ENCODE results near the gene PIGK.
"Not testable (repeated sequence)": the region's sequence is repeated elsewhere in the genome, so short reads cannot be mapped to it uniquely, and the experiment has no call there.

The PIGK gene

DNA sequence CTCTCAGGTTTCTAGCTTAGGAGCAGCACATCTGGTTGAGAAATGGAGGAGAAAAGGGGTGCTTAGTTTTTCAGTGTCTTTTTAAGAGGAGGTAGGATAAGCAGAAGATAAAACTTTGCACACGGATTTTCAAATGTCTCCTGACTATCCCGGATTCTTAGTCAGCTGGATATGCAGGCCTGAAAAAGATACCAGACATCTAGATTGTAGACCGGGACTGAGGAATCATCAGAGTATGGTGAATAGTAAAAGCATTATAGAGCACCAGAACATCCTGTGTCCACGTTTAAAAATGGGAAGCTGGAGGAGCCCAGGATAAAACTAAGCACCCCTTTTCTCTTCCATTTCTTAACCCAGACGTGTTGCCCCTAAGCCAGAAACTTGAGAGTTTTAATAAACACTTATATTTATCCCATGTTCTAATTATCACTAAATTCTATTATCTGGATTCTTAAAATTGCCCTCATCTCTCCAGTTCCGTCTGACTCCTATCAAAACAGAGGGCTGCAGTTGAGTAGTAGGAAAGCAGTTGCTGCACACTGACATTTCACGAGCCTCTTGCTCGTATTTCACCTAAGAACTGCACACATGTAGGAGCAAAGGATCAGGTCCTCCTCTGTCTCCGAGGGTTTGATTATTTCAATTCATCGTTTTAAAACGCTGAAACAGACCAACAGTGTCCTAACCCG lies 609 bp downstream of the PIGK start:
- Histone ChIP-seq H3F3A (ENCODE audit: insufficient read depth, low read length) (no peaks in the 10 kb centered on the region), H3K27ac (ENCODE audit: low read length) (peak overlapping the region; percentile 38; the same call in 1 of the 2 replicates), H3K9ac (ENCODE audit: low read length) (peak overlapping the region; percentile 73), H3K4me1 (ENCODE audit: low read length) (peaks cover 8% of the 10 kb centered on the region; the same call in 1 of the 2 replicates), H3K79me2 (ENCODE audit: low read length) (peaks cover 10% of the 10 kb centered on the region; the same call in 1 of the 2 replicates), H3K36me3 (replicated peaks; ENCODE audit: insufficient read depth, low read length) (no peaks in the 10 kb centered on the region), H3K9me3 (replicated peaks; ENCODE audit: insufficient read depth, low read length) (no peaks in the 10 kb centered on the region), H2AFZ (ENCODE audit: low read length) (peak overlapping the region; percentile 91), H3K9me2 (replicated peaks; ENCODE audit: insufficient read depth, low read length) (no peaks in the 10 kb centered on the region), H3K4me3 (ENCODE audit: low read length) (peak overlapping the region; percentile 88), H3K4me2 (ENCODE audit: low read depth, low read length) (peak overlapping the region; percentile 71), H3K27me3 (replicated peaks; ENCODE audit: insufficient read depth, low read length) (no peaks in the 10 kb centered on the region), H4K20me1 (ENCODE audit: insufficient read depth, low read length) (no peaks in the 10 kb centered on the region)
- no peak for TF ChIP-seq EZH2phosphoT487 (IDR thresholded peaks at IDR 0.05; ENCODE audit: low read length)
- TF ChIP-seq, protein P1, sequence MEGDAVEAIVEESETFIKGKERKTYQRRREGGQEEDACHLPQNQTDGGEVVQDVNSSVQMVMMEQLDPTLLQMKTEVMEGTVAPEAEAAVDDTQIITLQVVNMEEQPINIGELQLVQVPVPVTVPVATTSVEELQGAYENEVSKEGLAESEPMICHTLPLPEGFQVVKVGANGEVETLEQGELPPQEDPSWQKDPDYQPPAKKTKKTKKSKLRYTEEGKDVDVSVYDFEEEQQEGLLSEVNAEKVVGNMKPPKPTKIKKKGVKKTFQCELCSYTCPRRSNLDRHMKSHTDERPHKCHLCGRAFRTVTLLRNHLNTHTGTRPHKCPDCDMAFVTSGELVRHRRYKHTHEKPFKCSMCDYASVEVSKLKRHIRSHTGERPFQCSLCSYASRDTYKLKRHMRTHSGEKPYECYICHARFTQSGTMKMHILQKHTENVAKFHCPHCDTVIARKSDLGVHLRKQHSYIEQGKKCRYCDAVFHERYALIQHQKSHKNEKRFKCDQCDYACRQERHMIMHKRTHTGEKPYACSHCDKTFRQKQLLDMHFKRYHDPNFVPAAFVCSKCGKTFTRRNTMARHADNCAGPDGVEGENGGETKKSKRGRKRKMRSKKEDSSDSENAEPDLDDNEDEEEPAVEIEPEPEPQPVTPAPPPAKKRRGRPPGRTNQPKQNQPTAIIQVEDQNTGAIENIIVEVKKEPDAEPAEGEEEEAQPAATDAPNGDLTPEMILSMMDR (IDR thresholded peaks at IDR 0.05; ENCODE audit: low read length), result no peak
- TF ChIP-seq EZH2 (optimal IDR thresholded peaks at IDR 0.05; ENCODE audit: low read depth, low read length), result no peak
- peak; percentile 11 for DNase-seq

DNA sequence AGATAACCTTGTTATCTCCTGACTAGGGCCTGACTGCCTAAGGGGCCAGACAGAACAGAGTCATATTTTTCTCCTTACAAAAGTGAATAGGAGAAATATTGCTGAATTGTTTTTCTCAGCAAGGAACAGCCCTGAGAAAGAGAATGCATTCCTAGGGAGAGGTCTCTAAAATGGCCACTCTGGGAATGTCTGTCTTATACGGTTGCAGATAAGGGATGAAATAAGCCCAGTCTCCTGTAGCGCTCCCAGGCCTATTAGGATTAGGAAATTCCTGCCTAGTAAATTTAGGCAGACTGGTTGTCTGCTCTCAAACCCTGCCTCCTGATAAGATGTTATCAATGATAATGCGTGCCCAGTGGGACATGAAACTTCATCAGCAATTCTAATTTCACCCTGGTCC lies 15.2 kb downstream of the PIGK start:
- not testable (repeated sequence) for DNase-seq; H3K79me2 ChIP-seq (ENCODE audit: low read length); H3K4me3 ChIP-seq (ENCODE audit: low read length); H3K27ac ChIP-seq (ENCODE audit: low read length); H3K4me2 ChIP-seq (ENCODE audit: low read depth, low read length); H3K4me1 ChIP-seq (ENCODE audit: low read length); H3F3A ChIP-seq (ENCODE audit: insufficient read depth, low read length); H3K9me3 ChIP-seq (replicated peaks; ENCODE audit: insufficient read depth, low read length); H3K36me3 ChIP-seq (replicated peaks; ENCODE audit: insufficient read depth, low read length); H3K9ac ChIP-seq (ENCODE audit: low read length); H4K20me1 ChIP-seq (ENCODE audit: insufficient read depth, low read length); H2AFZ ChIP-seq (ENCODE audit: low read length); H3K9me2 ChIP-seq (replicated peaks; ENCODE audit: insufficient read depth, low read length); H3K27me3 ChIP-seq (replicated peaks; ENCODE audit: insufficient read depth, low read length)

DNA sequence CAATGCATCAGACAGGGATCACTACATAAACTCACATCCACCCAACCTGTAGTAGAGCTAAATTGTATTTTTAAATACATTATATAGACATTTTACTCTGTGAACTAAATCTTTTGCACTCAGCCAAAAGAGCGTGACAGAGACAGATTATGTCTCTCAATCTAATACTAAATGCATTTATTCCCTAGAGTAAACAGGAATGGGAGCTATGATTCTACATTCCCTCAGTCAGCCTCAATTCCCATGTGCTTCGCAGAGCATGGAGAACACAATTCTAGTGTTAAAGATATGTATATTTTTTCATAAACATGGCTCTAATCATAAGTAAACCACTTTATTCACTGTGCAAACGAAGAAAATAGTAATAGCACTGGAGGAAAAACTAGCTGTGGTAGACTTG lies 16.5 kb downstream of the PIGK start:
- Histone ChIP-seq H3K9me2 (replicated peaks; ENCODE audit: insufficient read depth, low read length) (no peaks in the 10 kb centered on the region), H3K36me3 (replicated peaks; ENCODE audit: insufficient read depth, low read length) (no peaks in the 10 kb centered on the region), H3K27me3 (replicated peaks; ENCODE audit: insufficient read depth, low read length) (no peaks in the 10 kb centered on the region), H3K27ac (ENCODE audit: low read length) (no peak overlapping the region), H2AFZ (ENCODE audit: low read length) (no peak overlapping the region), H4K20me1 (ENCODE audit: insufficient read depth, low read length) (no peaks in the 10 kb centered on the region), H3K9me3 (replicated peaks; ENCODE audit: insufficient read depth, low read length) (no peaks in the 10 kb centered on the region), H3K4me1 (ENCODE audit: low read length) (no peaks in the 10 kb centered on the region), H3K79me2 (ENCODE audit: low read length) (no peaks in the 10 kb centered on the region), H3K4me3 (ENCODE audit: low read length) (no peak overlapping the region), H3K9ac (ENCODE audit: low read length) (no peak overlapping the region), H3K4me2 (ENCODE audit: low read depth, low read length) (no peak overlapping the region), H3F3A (ENCODE audit: insufficient read depth, low read length) (no peaks in the 10 kb centered on the region)
- TF ChIP-seq EZH2 (optimal IDR thresholded peaks at IDR 0.05; ENCODE audit: low read depth, low read length) (no peak), EZH2phosphoT487 (IDR thresholded peaks at IDR 0.05; ENCODE audit: low read length) (no peak)
- TF ChIP-seq, protein P1 (IDR thresholded peaks at IDR 0.05; ENCODE audit: low read length), result no peak
- DNase-seq, result no peak

DNA sequence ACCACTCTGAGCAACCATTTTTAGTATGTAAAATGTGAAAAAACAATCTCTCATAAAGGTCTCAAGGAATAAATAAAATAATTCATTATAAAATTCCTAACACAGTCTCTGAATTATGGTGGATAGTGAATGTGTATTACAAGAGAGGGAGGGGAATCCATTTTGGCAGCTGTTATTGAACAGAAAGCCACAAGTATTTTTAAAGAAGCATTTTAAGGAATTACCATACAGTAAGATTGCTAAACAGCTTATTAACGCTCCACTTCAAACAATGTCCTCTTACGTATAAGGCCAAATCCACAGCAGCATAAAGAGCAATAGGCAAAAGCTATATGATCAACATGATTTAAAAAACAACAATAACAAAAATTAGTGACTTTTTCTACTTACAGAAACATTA lies 18.4 kb downstream of the PIGK start:
- no peak overlapping the region for H2AFZ ChIP-seq (ENCODE audit: low read length)
- H3K36me3 ChIP-seq (replicated peaks; ENCODE audit: insufficient read depth, low read length), result no peaks in the 10 kb centered on the region
- H3K27ac ChIP-seq (ENCODE audit: low read length), result no peak overlapping the region
- no peak overlapping the region for H3K4me2 ChIP-seq (ENCODE audit: low read depth, low read length)
- H4K20me1 ChIP-seq (ENCODE audit: insufficient read depth, low read length), result no peaks in the 10 kb centered on the region
- no peaks in the 10 kb centered on the region for H3K9me3 ChIP-seq (replicated peaks; ENCODE audit: insufficient read depth, low read length)
- no peak overlapping the region for H3K9ac ChIP-seq (ENCODE audit: low read length)
- no peaks in the 10 kb centered on the region for H3K9me2 ChIP-seq (replicated peaks; ENCODE audit: insufficient read depth, low read length)
- H3K4me3 ChIP-seq (ENCODE audit: low read length), result no peak overlapping the region
- TF ChIP-seq EZH2 (optimal IDR thresholded peaks at IDR 0.05; ENCODE audit: low read depth, low read length), result no peak
- no peak for TF ChIP-seq EZH2phosphoT487 (IDR thresholded peaks at IDR 0.05; ENCODE audit: low read length)
- TF ChIP-seq, protein P1 (IDR thresholded peaks at IDR 0.05; ENCODE audit: low read length), result no peak
- no peaks in the 10 kb centered on the region for H3K27me3 ChIP-seq (replicated peaks; ENCODE audit: insufficient read depth, low read length)
- no peak for DNase-seq
- no peaks in the 10 kb centered on the region for H3F3A ChIP-seq (ENCODE audit: insufficient read depth, low read length)
- no peaks in the 10 kb centered on the region for H3K4me1 ChIP-seq (ENCODE audit: low read length)
- H3K79me2 ChIP-seq (ENCODE audit: low read length), result no peaks in the 10 kb centered on the region
